GM04503 (cell line): ENCODE data around the gene GSTM3.
"Not testable (repeated sequence)": the region's sequence is repeated elsewhere in the genome, so short reads cannot be mapped to it uniquely, and the experiment has no call there.

Experiments used
- DNase-seq: peaks from one replicate; pipeline ENCODE4 v3.0.0-alpha.2; 2012; ENCODE audit warnings: low read depth

The GSTM3 gene

DNA sequence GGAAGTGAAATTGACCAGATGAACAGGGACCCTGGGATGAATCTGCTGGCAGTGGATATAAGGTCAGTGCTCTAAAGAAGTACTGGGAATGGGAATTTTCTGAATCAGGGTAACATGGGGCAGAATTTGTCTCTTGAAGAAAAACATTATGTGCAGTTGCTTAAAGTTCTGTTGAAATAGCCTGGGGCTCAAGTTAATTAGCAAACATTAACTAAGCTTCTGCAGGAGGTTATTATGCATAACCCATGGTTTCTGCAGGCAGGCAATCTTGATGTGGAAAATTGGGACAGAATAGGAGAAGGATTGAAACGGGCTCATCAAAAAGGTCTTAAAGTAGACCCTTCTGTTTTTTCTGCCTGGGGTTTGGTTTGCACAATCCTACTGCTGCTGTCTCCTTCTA is 14.8 kb downstream of the GSTM3 start:
- no peak for DNase-seq

DNA sequence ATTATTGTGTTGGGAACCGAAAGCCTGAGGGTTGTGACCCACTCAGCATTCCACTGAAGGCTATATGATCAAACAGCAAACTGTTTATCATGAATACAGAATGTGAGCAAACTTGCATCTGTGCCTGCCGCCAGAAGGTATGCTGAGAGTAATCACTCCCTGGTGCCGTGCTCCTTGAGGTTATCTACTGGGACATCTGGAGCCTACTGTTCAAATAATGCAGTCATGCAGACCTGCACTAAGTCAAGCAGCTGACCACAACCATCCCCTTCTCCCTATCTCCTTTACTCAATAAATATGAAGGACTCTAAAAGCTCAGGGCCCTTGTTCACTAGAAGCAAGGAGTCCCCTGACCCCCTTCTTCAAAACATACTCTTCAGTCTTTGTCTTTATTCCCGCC is 15.3 kb downstream of the GSTM3 start:
- DNase-seq: no peak

DNA sequence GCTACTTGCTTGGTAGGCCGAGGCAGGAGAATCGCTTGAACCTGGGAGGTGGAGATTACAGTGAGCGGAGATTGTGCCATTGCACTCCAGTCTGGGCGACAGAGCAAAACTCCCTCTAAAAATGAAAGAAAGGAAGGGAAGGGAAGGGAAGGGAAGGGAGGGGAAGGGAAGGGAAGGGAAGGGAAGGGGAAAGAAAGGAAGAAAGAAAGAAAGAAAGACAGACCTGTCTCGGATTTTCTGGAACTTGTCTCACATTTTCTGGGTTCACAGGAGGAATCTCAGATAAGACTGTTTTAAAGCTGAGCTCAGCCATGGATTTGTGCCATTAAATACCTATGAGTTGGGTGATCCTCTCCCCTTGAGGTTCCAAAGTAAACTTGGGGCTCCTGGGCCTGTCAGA is 15.9 kb downstream of the GSTM3 start:
- DNase-seq: no peak

DNA sequence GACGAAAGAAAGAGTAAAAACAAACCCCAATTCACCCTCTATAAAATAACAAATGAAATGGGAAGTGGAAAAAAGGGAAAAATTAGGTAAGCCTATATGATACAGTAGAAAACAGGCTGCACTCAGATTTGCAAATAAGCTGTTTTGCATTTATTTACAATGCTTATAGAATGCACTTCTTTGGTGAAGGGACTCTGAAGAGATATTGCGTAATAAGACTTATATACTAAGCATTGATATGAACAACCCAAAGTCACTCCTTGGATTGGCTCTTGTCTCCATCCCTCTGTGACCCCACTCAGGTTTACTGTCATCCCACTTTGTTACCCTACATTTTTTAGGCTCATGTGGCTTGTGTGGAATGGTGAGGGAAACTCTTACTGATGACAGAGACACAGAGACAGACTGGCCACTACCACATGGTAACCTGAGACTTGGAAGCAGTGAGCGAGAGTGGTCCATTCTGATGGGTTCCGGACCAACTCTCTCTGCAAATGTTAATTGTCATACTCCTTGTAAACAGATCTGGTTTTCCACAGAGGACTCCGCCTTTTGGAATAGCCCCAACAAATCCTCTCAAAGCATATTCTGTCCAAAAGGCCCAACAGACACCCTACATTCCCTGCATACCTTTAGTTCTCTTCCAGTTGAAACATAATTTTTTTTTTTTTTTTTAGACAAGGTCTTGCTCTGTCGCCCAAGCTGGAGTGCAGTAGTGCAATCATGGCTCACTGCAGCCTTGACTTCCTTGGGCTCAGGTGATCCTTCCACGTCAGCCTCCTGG is 17.7 kb downstream of the GSTM3 start:
- peak; percentile 42 for DNase-seq

DNA sequence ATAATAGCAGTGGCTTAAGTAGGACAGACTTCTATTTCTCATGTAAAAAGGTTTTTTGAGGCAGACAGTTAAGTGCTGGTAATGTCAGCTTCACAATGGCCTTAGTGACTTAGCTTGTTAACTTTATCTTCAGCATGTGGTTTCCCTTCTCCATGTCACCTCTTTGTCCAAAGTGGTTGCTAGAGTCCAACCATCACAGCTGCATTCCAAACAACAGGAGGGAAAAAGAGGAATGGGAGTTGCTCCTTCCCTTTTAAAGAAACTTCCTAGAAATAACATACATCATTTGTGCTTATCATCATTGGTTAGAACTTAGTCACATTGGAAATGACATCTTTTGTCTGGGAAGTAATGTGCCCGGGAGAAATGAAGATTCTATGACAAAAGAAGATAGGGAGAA is 18.9 kb downstream of the GSTM3 start:
- no peak for DNase-seq

DNA sequence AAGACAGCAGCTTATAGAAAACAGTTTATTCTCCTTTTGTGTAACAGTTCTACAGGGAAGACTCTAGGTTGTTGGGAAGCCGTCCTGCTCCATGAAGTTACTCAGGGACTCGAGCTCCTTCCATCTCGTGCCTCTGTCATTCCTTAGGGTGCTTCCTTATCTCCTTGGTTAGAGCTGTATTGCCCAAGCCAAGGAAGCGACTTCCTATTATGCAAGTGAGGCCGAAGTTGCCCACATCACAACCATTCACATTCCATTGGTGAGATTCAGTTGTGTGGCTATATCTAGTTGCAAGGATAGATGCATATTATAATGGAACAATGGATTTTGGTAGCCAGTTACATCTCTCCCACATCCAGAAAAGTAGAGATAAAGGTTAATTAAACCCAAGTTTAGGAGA is 19.8 kb downstream of the GSTM3 start:
- DNase-seq: no peak

DNA sequence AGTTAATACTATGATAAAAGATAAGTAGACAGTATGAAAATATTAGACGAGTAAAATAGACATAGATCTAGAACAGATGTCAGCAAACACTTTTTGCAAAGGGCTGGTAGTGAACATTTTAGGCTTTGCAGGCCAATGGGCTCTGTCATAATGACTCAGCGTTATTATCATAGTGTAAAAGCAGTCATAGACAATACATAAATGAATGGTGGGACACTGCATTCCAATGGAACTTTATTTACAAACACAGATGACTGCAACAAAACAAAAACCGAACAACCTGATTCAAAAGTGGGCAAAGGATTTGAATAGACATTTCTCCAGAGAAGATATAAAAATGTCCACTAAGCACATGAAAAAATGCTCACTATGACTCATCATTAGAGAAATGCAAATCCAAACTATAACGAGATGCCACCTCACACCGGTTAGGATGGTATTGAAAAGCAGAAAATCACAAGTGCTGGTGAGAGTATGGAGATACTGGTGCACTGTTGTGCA is 21.5 kb downstream of the GSTM3 start:
- DNase-seq: peak; percentile 41

DNA sequence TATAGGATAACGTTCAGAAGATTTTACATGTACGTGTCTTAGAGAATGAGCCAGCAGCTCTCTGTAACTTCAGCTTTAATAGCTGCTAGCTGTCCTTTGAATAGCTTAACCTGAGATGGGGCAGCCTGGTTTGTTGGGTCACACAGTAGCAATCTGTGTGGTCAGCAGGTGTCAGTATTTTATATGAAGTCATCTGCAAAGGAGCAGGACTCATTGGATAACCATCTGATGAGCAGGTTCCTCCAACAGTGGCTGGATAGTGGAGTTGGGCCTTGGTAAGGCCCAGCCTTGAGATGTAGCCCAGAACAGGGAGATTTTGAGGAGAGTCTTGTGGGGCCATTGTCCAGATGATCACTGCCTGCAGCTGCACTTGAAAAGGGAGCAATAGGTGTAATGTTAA is 22.3 kb downstream of the GSTM3 start:
- DNase-seq: no peak

DNA sequence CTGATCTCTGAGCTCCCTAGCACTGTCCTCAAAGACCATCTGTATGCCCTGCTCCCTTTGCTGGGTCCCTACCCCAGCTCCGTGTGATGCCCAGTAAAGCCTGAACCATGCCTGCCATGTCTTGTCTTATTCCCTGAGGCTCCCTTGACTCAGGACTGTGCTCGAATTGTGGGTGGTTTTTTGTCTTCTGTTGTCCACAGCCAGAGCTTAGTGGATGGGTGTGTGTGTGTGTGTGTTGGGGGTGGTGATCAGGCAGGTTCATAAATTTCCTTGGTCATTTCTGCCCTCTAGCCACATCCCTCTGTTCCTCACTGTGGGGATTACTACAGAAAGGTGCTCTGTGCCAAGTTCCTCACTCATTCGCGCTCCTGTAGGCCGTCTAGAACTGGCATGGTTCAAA is 23.1 kb downstream of the GSTM3 start:
- DNase-seq: no peak

DNA sequence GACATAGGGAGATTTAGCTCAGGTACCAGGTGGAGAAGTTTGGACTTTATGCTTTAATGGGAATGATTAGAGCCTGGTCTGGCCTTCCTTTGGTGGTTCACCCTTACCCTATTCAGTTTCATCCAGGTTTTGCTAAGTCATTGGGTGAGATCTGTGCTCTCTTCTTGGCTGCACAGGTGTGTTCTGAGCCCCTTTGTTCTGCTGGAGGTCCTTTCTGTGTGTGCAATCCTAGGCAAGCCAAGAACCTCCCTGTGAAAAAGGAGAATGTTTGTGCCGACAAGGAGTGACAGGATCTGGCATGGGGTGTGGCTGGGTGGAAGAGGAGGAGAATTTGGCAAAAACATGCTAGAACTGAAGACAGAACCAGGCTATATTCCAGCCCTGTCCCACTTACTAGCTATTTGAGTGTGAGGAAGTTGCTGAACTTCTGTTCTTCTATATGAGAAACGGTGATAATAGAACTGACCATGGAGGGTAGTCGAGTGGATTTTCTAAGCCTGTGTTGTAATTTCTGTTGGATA is 24.2 kb downstream of the GSTM3 start:
- DNase-seq: no peak

DNA sequence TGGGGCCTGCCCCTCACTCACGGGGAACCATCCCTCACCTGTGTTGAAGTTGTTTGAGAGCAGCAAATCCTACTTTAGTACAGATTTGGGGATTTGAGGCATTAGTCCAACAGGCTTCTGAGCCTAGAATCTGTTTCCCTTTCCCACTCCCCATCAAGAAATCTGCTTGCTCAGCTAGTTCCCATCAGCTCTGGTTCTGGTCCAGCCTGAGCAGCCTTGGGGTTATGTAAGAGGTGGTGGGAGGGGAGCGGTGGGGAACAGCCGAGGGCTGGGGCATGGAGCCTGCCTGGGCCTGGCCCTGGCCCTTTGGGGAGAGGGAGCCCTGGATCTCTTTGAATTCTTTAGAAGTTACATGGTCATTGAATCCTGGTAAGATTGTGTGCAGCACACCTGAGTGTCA is 24.7 kb downstream of the GSTM3 start:
- no peak for DNase-seq

DNA sequence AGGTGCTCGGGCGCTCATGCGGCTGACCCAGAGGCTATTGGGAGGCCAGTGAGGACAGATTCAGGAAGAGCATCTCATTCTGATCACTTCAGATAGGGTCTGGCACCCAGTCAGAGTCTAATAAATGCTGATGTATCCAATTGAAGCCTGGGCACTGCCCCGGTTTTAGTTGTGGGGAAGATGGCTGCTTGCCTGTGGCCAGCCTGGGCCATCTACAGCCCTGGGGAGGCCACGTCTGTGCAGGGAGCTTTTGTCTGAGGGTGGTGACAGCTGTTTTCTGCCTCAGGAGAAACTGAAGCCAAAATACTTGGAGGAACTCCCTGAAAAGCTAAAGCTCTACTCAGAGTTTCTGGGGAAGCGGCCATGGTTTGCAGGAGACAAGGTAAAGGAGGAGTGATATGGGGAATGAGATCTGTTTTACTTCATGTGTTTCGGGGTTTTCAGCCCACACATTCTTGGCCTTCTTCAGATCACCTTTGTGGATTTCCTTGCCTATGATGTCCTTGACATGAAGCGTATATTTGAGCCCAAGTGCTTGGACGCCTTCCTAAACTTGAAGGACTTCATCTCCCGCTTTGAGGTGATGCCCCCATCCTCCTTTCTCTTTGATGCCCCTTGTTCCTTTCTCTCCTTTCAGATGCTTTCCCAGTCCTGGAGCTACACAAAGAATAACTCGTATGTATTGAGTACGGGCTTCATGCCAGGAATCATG is 26.0 kb downstream of the GSTM3 start:
- DNase-seq: no peak

DNA sequence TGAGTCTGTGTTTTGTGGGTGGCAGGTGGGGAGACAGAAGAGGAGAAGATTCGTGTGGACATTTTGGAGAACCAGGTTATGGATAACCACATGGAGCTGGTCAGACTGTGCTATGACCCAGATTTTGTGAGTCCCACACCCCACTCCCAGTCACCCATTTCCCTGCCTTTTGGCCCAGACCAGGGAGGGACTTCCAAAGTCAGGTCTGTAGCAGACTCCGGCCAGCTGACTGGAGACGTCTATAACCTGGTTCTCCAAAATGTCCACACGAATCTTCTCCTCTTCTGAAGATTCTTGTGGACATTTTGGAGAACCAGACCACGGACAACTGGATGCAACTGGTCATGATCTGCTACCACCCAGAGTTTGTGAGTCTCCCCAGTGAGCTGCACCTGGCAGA is 27.2 kb downstream of the GSTM3 start:
- no peak for DNase-seq

DNA sequence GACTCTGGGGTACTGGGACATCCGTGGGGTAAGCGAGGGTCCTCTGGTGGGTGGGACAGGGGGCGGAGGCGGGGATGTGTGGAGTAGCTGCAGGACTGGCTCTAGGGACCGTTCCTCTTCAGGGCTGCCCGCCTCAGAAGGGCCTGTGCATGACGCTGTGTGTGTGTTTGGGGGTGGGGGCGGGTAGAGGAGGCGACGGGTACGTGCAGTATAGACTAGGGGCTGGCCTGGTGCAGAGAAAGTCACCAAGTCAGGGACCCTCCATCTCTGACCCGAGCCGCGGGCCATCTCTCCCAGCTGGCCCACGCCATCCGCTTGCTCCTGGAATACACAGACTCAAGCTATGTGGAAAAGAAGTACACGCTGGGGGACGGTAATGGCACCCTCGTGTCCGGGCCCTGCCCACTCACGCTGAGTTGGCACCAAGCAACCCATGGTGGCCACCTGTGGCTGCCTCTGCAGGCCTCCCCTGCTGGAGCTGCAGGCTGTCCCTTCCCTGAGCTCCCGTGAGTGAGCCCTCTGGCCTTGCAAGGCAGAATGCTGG is 28.4 kb downstream of the GSTM3 start:
- no peak for DNase-seq

DNA sequence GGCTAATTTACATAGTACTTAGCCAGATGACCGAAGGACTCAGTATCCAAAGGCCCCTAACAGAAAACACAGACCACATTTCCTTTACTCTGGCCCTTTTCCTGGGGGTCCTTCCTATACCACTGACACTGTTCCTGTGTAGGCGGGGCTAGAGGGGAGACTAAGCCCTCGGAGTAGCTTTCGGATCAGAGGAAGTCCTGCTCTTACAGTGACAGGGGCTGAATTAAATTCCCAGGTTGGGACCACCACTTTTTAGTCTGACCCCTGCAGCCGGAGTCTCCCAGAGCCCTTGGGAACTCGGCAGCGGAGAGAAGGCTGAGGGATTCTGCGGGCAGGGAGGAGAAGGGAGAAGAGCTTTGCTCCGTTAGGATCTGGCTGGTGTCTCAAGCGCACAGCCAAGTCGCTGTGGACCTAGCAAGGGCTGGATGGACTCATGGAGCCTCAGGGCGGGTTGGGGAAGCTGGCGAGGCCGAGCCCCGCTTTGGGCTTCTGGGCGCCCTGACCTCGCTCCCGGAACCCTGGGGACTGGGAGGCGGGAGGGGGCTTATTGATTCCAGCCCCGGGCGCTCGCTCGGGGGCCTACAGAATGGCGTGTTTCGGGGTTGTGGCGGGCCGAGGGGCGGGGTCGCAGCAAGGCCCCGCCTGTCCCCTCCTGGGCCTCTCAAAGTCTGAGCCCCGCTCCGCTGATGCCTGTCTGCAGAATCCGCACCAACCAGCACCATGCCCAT is 29.1 kb downstream of the GSTM3 start, which contains the start of gene GSTM5:
GSTM5 (plus strand) TSS at position 659 of the 728 bp plus-strand sequence; CDS start at position 721, 62 bp downstream.
- DNase-seq: not testable (repeated sequence)

DNA sequence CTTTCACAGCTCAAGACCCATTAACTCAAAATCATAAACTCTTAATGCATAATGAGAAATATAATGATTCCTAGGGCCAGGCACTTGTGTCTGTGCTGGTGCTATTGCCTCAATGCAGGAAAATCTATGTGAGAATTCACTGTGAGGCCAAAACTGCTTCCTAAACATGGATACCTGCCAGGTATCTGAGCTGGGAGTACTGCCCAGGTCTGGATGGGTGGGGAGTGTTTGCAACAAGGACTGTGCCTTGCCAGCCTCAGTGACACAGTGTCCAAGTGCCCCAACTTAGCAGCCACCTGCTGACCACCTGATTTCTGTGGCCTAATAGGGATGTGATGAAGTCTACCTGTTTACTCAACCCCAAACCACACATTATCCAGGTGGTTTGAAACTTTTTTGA is 31.0 kb downstream of the GSTM3 start:
- DNase-seq: not testable (repeated sequence)

DNA sequence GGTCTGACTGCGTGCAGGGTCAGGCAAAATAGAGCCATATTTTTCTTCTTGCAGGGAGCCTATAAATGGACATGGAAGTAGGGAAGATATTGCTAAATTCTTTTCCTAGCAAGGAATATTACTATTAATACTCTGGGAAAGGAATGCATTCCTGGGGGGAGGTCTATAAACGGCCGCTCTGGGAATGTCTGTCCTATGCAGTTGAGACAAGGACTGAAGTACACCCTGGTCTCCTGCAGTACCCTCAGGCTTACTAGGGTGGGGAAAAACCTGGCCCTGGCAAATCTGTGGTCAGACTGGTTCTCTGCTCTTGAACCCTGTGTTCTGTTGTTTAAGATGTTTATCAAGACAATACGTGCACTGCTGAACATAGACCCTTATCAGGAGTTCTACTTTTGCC is 31.9 kb downstream of the GSTM3 start:
- DNase-seq: not testable (repeated sequence)

DNA sequence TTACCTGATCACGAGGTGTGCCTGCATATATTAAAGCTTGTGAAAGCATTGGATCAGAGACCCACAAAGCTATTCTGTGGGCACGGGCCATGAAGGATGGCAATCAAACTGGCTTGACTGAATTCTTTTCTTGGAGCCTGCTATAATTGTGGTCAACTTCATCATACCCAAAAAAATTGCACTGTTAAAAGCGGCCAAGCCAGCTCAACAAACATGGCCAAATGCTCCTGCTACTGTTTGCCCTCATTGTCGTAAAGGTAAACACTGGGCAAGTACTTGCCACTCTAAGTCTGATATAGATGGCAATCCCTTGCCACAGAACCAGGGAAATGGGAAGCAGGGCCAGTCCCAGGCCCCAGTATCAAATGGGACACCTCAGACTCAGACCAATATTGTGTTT is 35.4 kb downstream of the GSTM3 start:
- no peak for DNase-seq

DNA sequence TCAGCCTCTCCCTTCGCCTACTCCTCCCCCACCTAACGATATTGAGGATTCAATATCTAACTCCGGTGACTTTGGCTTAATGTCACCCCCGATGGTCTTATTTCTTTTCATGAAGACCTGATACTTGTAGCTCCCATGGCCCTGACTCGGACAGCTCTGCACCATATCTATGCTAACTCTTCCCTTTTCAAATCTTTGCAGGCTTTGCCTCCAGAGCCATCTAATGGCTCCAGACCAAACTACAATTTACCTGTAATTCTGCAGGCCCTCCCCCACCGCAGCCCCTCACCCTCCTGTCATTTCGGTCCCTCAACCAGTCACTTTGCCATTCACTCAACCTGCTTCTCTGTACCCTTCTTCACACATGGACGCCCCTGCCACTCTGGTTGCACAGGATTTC is 36.7 kb downstream of the GSTM3 start:
- no peak for DNase-seq

DNA sequence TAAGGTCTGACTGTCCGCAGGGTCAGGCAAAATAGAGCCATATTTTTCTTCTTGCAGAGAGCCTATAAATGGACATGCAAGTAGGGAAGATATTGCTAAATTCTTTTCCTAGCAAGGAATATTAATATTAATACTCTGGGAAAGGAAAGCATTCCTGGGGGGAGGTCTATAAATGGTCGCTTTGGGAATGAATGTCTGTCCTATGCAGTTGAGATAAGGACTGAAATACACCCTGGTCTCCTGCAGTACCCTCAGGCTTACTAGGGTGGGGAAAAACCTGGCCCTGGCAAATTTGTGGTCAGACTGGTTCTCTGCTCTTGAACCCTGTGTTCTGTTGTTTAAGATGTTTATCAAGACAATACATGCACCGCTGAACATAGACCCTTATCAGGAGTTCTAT is 37.9 kb downstream of the GSTM3 start:
- DNase-seq: not testable (repeated sequence)

DNA sequence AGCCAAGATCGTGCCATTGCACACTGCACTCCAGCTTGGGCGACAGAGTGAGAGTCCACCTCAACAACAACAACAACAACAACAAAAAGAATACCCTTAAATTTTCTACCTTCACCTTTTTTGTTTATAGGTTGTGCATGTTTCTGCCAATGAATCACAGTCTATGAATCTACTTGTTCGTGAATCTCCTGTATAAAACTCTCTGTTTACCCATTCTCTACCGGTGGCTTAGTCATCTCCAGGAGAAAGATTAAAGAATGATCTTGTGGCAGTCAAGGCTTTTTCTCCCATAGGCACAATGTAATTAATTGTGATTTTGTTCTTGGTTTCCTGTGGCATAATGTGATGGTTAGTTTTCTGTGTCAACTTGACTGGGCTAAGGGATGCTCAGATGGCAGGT is 43.0 kb downstream of the GSTM3 start:
- not testable (repeated sequence) for DNase-seq

DNA sequence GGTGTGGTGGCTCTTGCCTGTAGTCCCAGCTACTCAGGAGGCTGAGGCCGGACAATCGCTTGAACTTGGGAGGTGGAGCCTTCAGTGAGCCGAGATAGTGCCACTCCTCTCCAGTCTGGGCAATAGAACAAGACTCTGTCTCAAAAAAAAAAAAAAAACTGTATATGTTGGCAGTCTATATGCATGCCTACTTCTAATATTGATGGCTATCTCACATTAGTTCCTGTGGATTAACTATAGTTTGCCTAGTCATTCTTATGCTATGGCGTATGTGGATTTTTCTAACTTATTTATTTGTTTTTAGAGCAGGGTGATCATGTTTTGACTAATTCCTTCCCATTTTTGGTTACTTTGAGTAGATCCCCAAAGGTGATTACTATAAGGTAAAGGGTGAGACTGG is 43.8 kb downstream of the GSTM3 start:
- no peak for DNase-seq
